ENCODE measurements around the gene ARMC6. TPM values are rescaled to one million over a fixed set of nuclear protein-coding genes. Genes with fewer than 3 reads are reported as not detected.

ARMC6 gene
- total RNA-seq, 1 donor from 2014 or later, result 33.3 TPM

- intact Hi-C loops (cut with micrococcal nuclease), result no loop called here
- DNase-seq (no peak), ATAC-seq (ENCODE audit: low read depth) (no peak)
- no peak overlapping the region for H3K27ac Mint-ChIP-seq
- peaks cover 45% of the 10 kb centered on the region for H3K4me1 Mint-ChIP-seq
- H3K9me3 Mint-ChIP-seq, result no peaks in the 10 kb centered on the region
- ChIA-PET CTCF (no interaction called here), POLR2A (no interaction called here)
- H3K36me3 Mint-ChIP-seq (ENCODE audit: low read depth), result peaks cover 59% of the 10 kb centered on the region
- no peak for TF ChIP-seq CTCF (IDR thresholded peaks at IDR 0.05)
- no peak overlapping the region for H3K4me3 Mint-ChIP-seq
- no peaks in the 10 kb centered on the region for H3K27me3 Mint-ChIP-seq
These were observed 43.7 kb downstream of the ARMC6 start for GRCh38 chr19:19077103-19077502.

- Mint-ChIP-seq H3K4me3 (no peak overlapping the region), H3K9me3 (no peaks in the 10 kb centered on the region), H3K27me3 (no peaks in the 10 kb centered on the region), H3K4me1 (peaks cover 37% of the 10 kb centered on the region), H3K27ac (no peak overlapping the region), H3K36me3 (ENCODE audit: low read depth) (peaks cover 64% of the 10 kb centered on the region)
- ChIA-PET CTCF (interaction anchor here (1.2 kb wide), 1 partner anchor 37 kb away, joined by 3 read pairs; no protein-coding TSS in a partner anchor), POLR2A (no interaction called here)
- TF ChIP-seq CTCF (IDR thresholded peaks at IDR 0.05), result no peak
- DNase-seq (no peak), ATAC-seq (ENCODE audit: low read depth) (no peak)
- intact Hi-C loops (cut with micrococcal nuclease), result no loop called here
These were observed 45.4 kb downstream of the ARMC6 start for GRCh38 chr19:19078801-19079200.

GRCh38 chr19:19079571-19079970 lies 46.2 kb downstream of the ARMC6 start:
- no peak for DNase-seq
- TF ChIP-seq CTCF (IDR thresholded peaks at IDR 0.05), result no peak
- Mint-ChIP-seq H3K27me3 (no peaks in the 10 kb centered on the region), H3K4me3 (no peak overlapping the region), H3K4me1 (peaks cover 34% of the 10 kb centered on the region), H3K9me3 (no peaks in the 10 kb centered on the region), H3K27ac (no peak overlapping the region), H3K36me3 (ENCODE audit: low read depth) (peaks cover 63% of the 10 kb centered on the region)
- POLR2A ChIA-PET, result no interaction called here
- CTCF ChIA-PET, result no interaction called here
- ATAC-seq (ENCODE audit: low read depth), result no peak
- intact Hi-C loops (cut with micrococcal nuclease), result no loop called here

GRCh38 chr19:19081642-19082151 lies 48.3 kb downstream of the ARMC6 start:
- H3K27ac Mint-ChIP-seq, result peak overlapping the region; percentile 37
- ChIA-PET CTCF (no interaction called here), POLR2A (no interaction called here)
- peaks cover 48% of the 10 kb centered on the region for H3K36me3 Mint-ChIP-seq (ENCODE audit: low read depth)
- DNase-seq (no peak), ATAC-seq (ENCODE audit: low read depth) (no peak)
- TF ChIP-seq CTCF (IDR thresholded peaks at IDR 0.05), result no peak
- H3K9me3 Mint-ChIP-seq, result no peaks in the 10 kb centered on the region
- no peak overlapping the region for H3K4me3 Mint-ChIP-seq
- H3K4me1 Mint-ChIP-seq, result peaks cover 28% of the 10 kb centered on the region
- no peaks in the 10 kb centered on the region for H3K27me3 Mint-ChIP-seq
- intact Hi-C loops (cut with micrococcal nuclease), result no loop called here

- Mint-ChIP-seq H3K4me3 (no peak overlapping the region), H3K36me3 (ENCODE audit: low read depth) (peaks cover 35% of the 10 kb centered on the region), H3K9me3 (no peaks in the 10 kb centered on the region), H3K27me3 (no peaks in the 10 kb centered on the region), H3K4me1 (peaks cover 24% of the 10 kb centered on the region), H3K27ac (no peak overlapping the region)
- ChIA-PET POLR2A (no interaction called here), CTCF (no interaction called here)
- ATAC-seq (ENCODE audit: low read depth) (no peak), DNase-seq (no peak)
- intact Hi-C loops (cut with micrococcal nuclease), result no loop called here
- no peak for TF ChIP-seq CTCF (IDR thresholded peaks at IDR 0.05)
These were observed 50.2 kb downstream of the ARMC6 start for GRCh38 chr19:19083413-19084178.
